ENCODE results near the gene EML6. TPM values are rescaled to one million over a fixed set of nuclear protein-coding genes. Genes with fewer than 3 reads are reported as not detected.

The EML6 gene
- total RNA-seq, 1 donor = 1.1 TPM

DNA sequence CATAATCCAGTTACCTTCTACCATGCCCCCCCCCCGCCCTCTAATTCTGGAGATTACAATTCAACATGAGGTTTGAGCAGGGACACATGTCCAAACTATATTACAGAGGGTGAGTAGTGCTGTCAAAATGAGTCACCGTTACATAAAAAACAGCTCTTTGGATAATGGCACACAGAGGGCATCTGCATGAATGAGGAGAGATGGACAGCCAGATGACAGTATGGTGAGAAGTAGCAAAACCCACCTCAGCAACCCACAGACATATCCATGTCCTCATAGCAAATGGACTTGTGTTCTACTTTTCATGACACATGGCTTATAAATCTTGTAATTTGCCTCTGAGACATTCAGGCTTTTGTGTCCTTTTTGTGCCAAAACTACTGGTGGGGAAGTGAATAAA lies 132.0 kb downstream of the EML6 start:
- Histone ChIP-seq H4K20me1 (ENCODE audit: insufficient read depth, low read length) (no peaks in the 10 kb centered on the region), H2AFZ (ENCODE audit: low read length) (no peak overlapping the region), H3K4me1 (ENCODE audit: insufficient read depth, low read length) (peaks cover 24% of the 10 kb centered on the region), H3K27ac (ENCODE audit: low read depth, low read length) (no peak overlapping the region), H3K79me2 (ENCODE audit: insufficient read depth, low read length) (no peaks in the 10 kb centered on the region), H3K4me2 (ENCODE audit: insufficient read depth, low read length) (no peak overlapping the region), H3K9me3 (ENCODE audit: low read depth, low read length) (no peaks in the 10 kb centered on the region), H3K36me3 (ENCODE audit: insufficient read depth, low read length) (no peaks in the 10 kb centered on the region), H3K4me3 (ENCODE audit: insufficient read depth, low read length) (no peak overlapping the region), H3K27me3 (ENCODE audit: insufficient read depth, low read length) (no peaks in the 10 kb centered on the region)
- no peak for DNase-seq (ENCODE audit: insufficient read length, low spot score, missing footprints)
- TF ChIP-seq CTCF (IDR thresholded peaks at IDR 0.05; ENCODE audit: extremely low read depth, low read depth, low read length) = no peak

GRCh38 chr2:54858021-54858681 lies 134.7 kb downstream of the EML6 start:
- Histone ChIP-seq H3K4me3 (ENCODE audit: insufficient read depth, low read length) (no peak overlapping the region), H3K4me1 (ENCODE audit: insufficient read depth, low read length) (peaks cover 29% of the 10 kb centered on the region), H2AFZ (ENCODE audit: low read length) (no peak overlapping the region), H4K20me1 (ENCODE audit: insufficient read depth, low read length) (no peaks in the 10 kb centered on the region), H3K9me3 (ENCODE audit: low read depth, low read length) (no peaks in the 10 kb centered on the region), H3K4me2 (ENCODE audit: insufficient read depth, low read length) (no peak overlapping the region), H3K27me3 (ENCODE audit: insufficient read depth, low read length) (no peaks in the 10 kb centered on the region), H3K79me2 (ENCODE audit: insufficient read depth, low read length) (no peaks in the 10 kb centered on the region), H3K27ac (ENCODE audit: low read depth, low read length) (peak overlapping the region; percentile 40), H3K36me3 (ENCODE audit: insufficient read depth, low read length) (no peaks in the 10 kb centered on the region)
- no peak for TF ChIP-seq CTCF (IDR thresholded peaks at IDR 0.05; ENCODE audit: extremely low read depth, low read depth, low read length)
- no peak for DNase-seq (ENCODE audit: insufficient read length, low spot score, missing footprints)

DNA sequence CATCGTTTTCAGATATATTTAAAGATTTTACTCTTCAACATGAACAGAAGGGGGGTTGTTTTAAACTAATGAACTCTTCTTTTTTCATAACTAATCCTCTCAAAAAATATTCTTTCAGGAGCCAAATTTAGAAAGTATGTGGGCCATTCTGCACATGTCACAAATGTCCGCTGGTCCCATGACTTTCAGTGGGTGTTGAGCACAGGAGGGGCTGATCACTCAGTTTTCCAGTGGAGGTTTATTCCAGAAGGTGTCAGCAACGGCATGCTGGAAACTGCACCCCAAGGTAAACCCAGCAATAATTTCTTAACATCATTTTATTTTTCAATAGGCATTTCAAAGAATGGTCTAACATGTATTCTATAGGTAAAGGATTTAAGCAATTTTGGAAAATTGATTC lies 136.0 kb downstream of the EML6 start:
- Histone ChIP-seq H2AFZ (ENCODE audit: low read length) (no peak overlapping the region), H3K79me2 (ENCODE audit: insufficient read depth, low read length) (no peaks in the 10 kb centered on the region), H3K9me3 (ENCODE audit: low read depth, low read length) (no peaks in the 10 kb centered on the region), H3K27ac (ENCODE audit: low read depth, low read length) (no peak overlapping the region), H4K20me1 (ENCODE audit: insufficient read depth, low read length) (no peaks in the 10 kb centered on the region), H3K27me3 (ENCODE audit: insufficient read depth, low read length) (no peaks in the 10 kb centered on the region), H3K4me1 (ENCODE audit: insufficient read depth, low read length) (peaks cover 29% of the 10 kb centered on the region), H3K36me3 (ENCODE audit: insufficient read depth, low read length) (no peaks in the 10 kb centered on the region), H3K4me2 (ENCODE audit: insufficient read depth, low read length) (no peak overlapping the region), H3K4me3 (ENCODE audit: insufficient read depth, low read length) (no peak overlapping the region)
- no peak for TF ChIP-seq CTCF (IDR thresholded peaks at IDR 0.05; ENCODE audit: extremely low read depth, low read depth, low read length)
- no peak for DNase-seq (ENCODE audit: insufficient read length, low spot score, missing footprints)

DNA sequence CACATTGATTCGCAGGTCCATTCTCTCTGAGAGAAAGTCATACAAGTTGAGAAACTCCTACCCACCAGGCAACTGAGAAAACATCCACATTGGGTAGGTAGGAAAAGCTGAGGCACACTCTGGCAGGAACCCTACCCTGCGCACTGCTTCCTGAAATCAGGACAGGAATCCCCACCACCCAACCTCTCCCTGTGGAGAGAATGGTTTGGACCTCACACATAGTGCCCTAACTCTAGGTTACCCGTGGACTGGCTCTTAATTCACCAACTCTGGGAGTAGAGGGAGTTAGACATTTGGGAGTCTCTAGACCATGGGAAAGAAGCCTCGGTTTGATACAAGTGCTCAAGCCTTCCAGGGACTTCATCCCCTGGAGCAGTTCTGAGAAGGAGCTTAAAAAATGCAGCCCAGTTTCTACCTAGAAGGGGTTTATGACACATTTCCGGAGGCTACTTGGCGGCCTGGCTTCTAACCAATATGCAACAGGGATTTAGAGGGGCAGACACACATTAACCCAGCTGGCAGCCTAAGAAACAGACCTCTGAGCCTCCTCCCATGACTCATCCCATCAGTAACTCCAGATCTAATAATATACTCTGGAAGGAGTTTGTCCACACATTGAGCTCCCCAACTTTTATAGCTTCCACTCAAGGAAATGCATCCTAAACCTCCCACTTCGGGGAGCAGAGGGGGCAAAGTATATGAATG lies 136.7 kb downstream of the EML6 start:
- peak; percentile 78 for DNase-seq (ENCODE audit: insufficient read length, low spot score, missing footprints)
- H3K27me3 ChIP-seq (ENCODE audit: insufficient read depth, low read length) = no peaks in the 10 kb centered on the region
- H3K9me3 ChIP-seq (ENCODE audit: low read depth, low read length) = no peaks in the 10 kb centered on the region
- H3K79me2 ChIP-seq (ENCODE audit: insufficient read depth, low read length) = no peaks in the 10 kb centered on the region
- no peak overlapping the region for H3K4me3 ChIP-seq (ENCODE audit: insufficient read depth, low read length)
- H3K4me1 ChIP-seq (ENCODE audit: insufficient read depth, low read length) = peaks cover 29% of the 10 kb centered on the region
- H3K27ac ChIP-seq (ENCODE audit: low read depth, low read length) = peak overlapping the region; percentile 50
- H3K36me3 ChIP-seq (ENCODE audit: insufficient read depth, low read length) = no peaks in the 10 kb centered on the region
- TF ChIP-seq CTCF (IDR thresholded peaks at IDR 0.05; ENCODE audit: extremely low read depth, low read depth, low read length) = no peak
- H3K4me2 ChIP-seq (ENCODE audit: insufficient read depth, low read length) = peak overlapping the region; percentile 46
- no peaks in the 10 kb centered on the region for H4K20me1 ChIP-seq (ENCODE audit: insufficient read depth, low read length)
- no peak overlapping the region for H2AFZ ChIP-seq (ENCODE audit: low read length)
